Neutrophil (primary cell): Measurements from ENCODE around the gene TTC21A.

Experiments used
- H3K27ac ChIP-seq: fragments of 200-600 bp; sonication (generic); 2 replicates; pipeline ENCODE4 v1.5.1; 2016; ENCODE audit warnings: mild to moderate bottlenecking, moderate library complexity
- H3K27me3 ChIP-seq: fragments of 200-600 bp; sonication (generic); 2 replicates; pipeline ENCODE4 v1.6.0; 2016; ENCODE audit warnings: mild to moderate bottlenecking
- H3K36me3 ChIP-seq: fragments of 200-600 bp; sonication (generic); 2 replicates; pipeline ENCODE4 v1.5.1; 2017
- H3K4me1 ChIP-seq, 2 experiments: fragments of 200-600 bp in 1 of 2; sonication (generic) in 1 of 2; 1 replicate in 1 of 2; 2 replicates in 1 of 2; pipeline versions ENCODE4 v1.5.1 to v1.6.1; 2013 to 2016; ENCODE audit warnings: low read depth in 1 of 2, low read length in 1 of 2, mild to moderate bottlenecking in 1 of 2, moderate library complexity in 1 of 2; ENCODE audit not compliant: control insufficient read depth in 1 of 2, insufficient read depth in 1 of 2
- H3K4me3 ChIP-seq, 2 experiments: fragments of 200-600 bp in 1 of 2; sonication (generic) in 1 of 2; 1 replicate in 1 of 2; 2 replicates in 1 of 2; pipeline ENCODE4 v1.5.1; 2013 to 2016; ENCODE audit warnings: low read depth in 1 of 2, low read length in 1 of 2, mild to moderate bottlenecking in 1 of 2, moderate library complexity in 1 of 2
- H3K9me3 ChIP-seq: fragments of 200-600 bp; sonication (generic); 2 replicates; pipeline ENCODE4 v1.5.1; 2016
- CTCF ChIP-seq: fragments of 200-600 bp; sonication (generic); IDR thresholded peaks from 2 replicates; pipeline ENCODE4 v1.5.1; 2016; ENCODE audit warnings: antibody characterized with exemption

Gene TTC21A

GRCh38 chr3:39164414-39164813 is 56.9 kb downstream of the TTC21A start:
- Histone ChIP-seq H3K36me3 (no peaks in the 10 kb centered on the region), H3K4me1 (peaks cover 26 to 27% of the 10 kb centered on the region in 2 experiments), H3K9me3 (no peaks in the 10 kb centered on the region), H3K27me3 (no peaks in the 10 kb centered on the region), H3K4me3 (no peak overlapping the region), H3K27ac (no peak overlapping the region)
- no peak for TF ChIP-seq CTCF

GRCh38 chr3:39165518-39165917 is 58.0 kb downstream of the TTC21A start:
- Histone ChIP-seq H3K4me1 (peaks cover 26 to 27% of the 10 kb centered on the region in 2 experiments), H3K4me3 (no peak overlapping the region), H3K9me3 (no peaks in the 10 kb centered on the region), H3K27me3 (no peaks in the 10 kb centered on the region), H3K27ac (no peak overlapping the region), H3K36me3 (no peaks in the 10 kb centered on the region)
- TF ChIP-seq CTCF = no peak

GRCh38 chr3:39166134-39166710 is 58.7 kb downstream of the TTC21A start:
- no peak for TF ChIP-seq CTCF
- Histone ChIP-seq H3K9me3 (no peaks in the 10 kb centered on the region), H3K4me3 (no peak overlapping the region), H3K27me3 (no peaks in the 10 kb centered on the region), H3K4me1 (peaks cover 26 to 27% of the 10 kb centered on the region in 2 experiments), H3K27ac (peak overlapping the region; percentile 86), H3K36me3 (no peaks in the 10 kb centered on the region)

GRCh38 chr3:39166932-39167532 is 59.6 kb downstream of the TTC21A start:
- no peak for TF ChIP-seq CTCF
- H3K27ac ChIP-seq = peak overlapping the region; percentile 86
- H3K4me3 ChIP-seq = no peak overlapping the region
- H3K27me3 ChIP-seq = no peaks in the 10 kb centered on the region
- peaks cover 26 to 27% of the 10 kb centered on the region in 2 experiments for H3K4me1 ChIP-seq
- H3K36me3 ChIP-seq = no peaks in the 10 kb centered on the region
- no peaks in the 10 kb centered on the region for H3K9me3 ChIP-seq

- Histone ChIP-seq H3K27ac (peak overlapping the region; percentile 86), H3K9me3 (no peaks in the 10 kb centered on the region), H3K4me3 (no peak overlapping the region), H3K27me3 (no peaks in the 10 kb centered on the region), H3K4me1 (peaks cover 26 to 27% of the 10 kb centered on the region in 2 experiments), H3K36me3 (no peaks in the 10 kb centered on the region)
- no peak for TF ChIP-seq CTCF
Measured at GRCh38 chr3:39168156-39168780, 60.8 kb downstream of the TTC21A start.
